Effector memory CD8-positive, alpha-beta T cell (primary cell): ENCODE data around the gene EFHD2.

Experiments used
- ATAC-seq: fragments of 150-1000 bp; cut with Tn5 transposase; replicated peaks from 2 replicates; pipeline ENCODE4 v1.10.0; 2021; ENCODE audit warnings: mild to moderate bottlenecking, moderate library complexity
- DNase-seq, 3 experiments: peaks; one replicate each; pipeline ENCODE4 v3.0.0; 2021
- H3K27ac Mint-ChIP-seq, 2 donors: one replicate each; pipeline ENCODE4 v1.8.0; 2022; ENCODE audit warnings: mild to moderate bottlenecking in 2 of 2, mixed read lengths in 2 of 2, moderate library complexity in 2 of 2
- H3K27me3 Mint-ChIP-seq, 2 donors: one replicate each; pipeline ENCODE4 v1.8.0; 2022; ENCODE audit warnings: mixed read lengths in 2 of 2
- H3K36me3 Mint-ChIP-seq: one replicate; pipeline ENCODE4 v1.8.0; 2022; ENCODE audit warnings: mild to moderate bottlenecking, moderate library complexity, mixed read lengths; ENCODE audit not compliant: insufficient read depth
- H3K4me1 Mint-ChIP-seq, 2 donors: one replicate each; pipeline ENCODE4 v1.8.0; 2022; ENCODE audit warnings: low read depth in 2 of 2, mixed read lengths in 2 of 2
- H3K4me3 Mint-ChIP-seq, 2 donors: one replicate each; pipeline ENCODE4 v1.8.0; 2022; ENCODE audit warnings: mild to moderate bottlenecking in 2 of 2, mixed read lengths in 2 of 2, moderate library complexity in 2 of 2
- H3K9me3 Mint-ChIP-seq, 2 donors: one replicate each; pipeline ENCODE4 v1.8.0; 2022; ENCODE audit warnings: mixed read lengths in 2 of 2

Gene EFHD2

GRCh38 chr1:15411593-15412137 lies 2.0 kb downstream of the EFHD2 start:
- Mint-ChIP-seq H3K4me1 (peaks cover 75 to 81% of the 10 kb centered on the region in 2 donors), H3K9me3 (no peaks in the 10 kb centered on the region), H3K27ac (peak overlapping the region; percentile 99 to 100), H3K27me3 (no peaks in the 10 kb centered on the region), H3K36me3 (peaks cover 82% of the 10 kb centered on the region), H3K4me3 (peak overlapping the region; percentile 99)
- ATAC-seq, result peak; percentile 47
- peak; percentile 70 to 72 (median 72) for DNase-seq

- no peaks in the 10 kb centered on the region for H3K27me3 Mint-ChIP-seq
- H3K4me1 Mint-ChIP-seq, result peaks cover 74 to 81% of the 10 kb centered on the region in 2 donors
- peak overlapping the region; percentile 99 to 100 for H3K27ac Mint-ChIP-seq
- ATAC-seq (peak; percentile 52), DNase-seq (peak; percentile 65 to 68 (median 66))
- peaks cover 88% of the 10 kb centered on the region for H3K36me3 Mint-ChIP-seq
- H3K4me3 Mint-ChIP-seq, result peak overlapping the region; percentile 99
- no peaks in the 10 kb centered on the region for H3K9me3 Mint-ChIP-seq
These were observed 2.6 kb downstream of the EFHD2 start for GRCh38 chr1:15412175-15412800.

GRCh38 chr1:15412843-15413242 lies 3.2 kb downstream of the EFHD2 start:
- H3K36me3 Mint-ChIP-seq, result peaks cover 93% of the 10 kb centered on the region
- H3K27me3 Mint-ChIP-seq, result no peaks in the 10 kb centered on the region
- DNase-seq (no peak), ATAC-seq (no peak)
- H3K27ac Mint-ChIP-seq, result peak overlapping the region; percentile 99 to 100
- no peaks in the 10 kb centered on the region for H3K9me3 Mint-ChIP-seq
- H3K4me3 Mint-ChIP-seq, result peak overlapping the region; percentile 99
- H3K4me1 Mint-ChIP-seq, result peaks cover 74 to 81% of the 10 kb centered on the region in 2 donors

- H3K4me3 Mint-ChIP-seq, result peak overlapping the region; percentile 99
- H3K27ac Mint-ChIP-seq, result peak overlapping the region; percentile 99 to 100
- ATAC-seq (no peak), DNase-seq (no peak)
- H3K9me3 Mint-ChIP-seq, result no peaks in the 10 kb centered on the region
- peaks cover 75 to 80% of the 10 kb centered on the region in 2 donors for H3K4me1 Mint-ChIP-seq
- H3K27me3 Mint-ChIP-seq, result no peaks in the 10 kb centered on the region
- peaks cover 100% of the 10 kb centered on the region for H3K36me3 Mint-ChIP-seq
These were observed 4.1 kb downstream of the EFHD2 start for GRCh38 chr1:15413563-15414444.

GRCh38 chr1:15414445-15414983 lies 4.8 kb downstream of the EFHD2 start:
- peaks cover 73 to 77% of the 10 kb centered on the region in 2 donors for H3K4me1 Mint-ChIP-seq
- H3K4me3 Mint-ChIP-seq, result peak overlapping the region; percentile 99
- H3K27me3 Mint-ChIP-seq, result no peaks in the 10 kb centered on the region
- H3K36me3 Mint-ChIP-seq, result peaks cover 100% of the 10 kb centered on the region
- H3K9me3 Mint-ChIP-seq, result no peaks in the 10 kb centered on the region
- ATAC-seq, result no peak
- H3K27ac Mint-ChIP-seq, result peak overlapping the region; percentile 99 to 100
- DNase-seq, result no peak

- ATAC-seq, result peak; percentile 82
- DNase-seq, result peak; percentile 60 to 74 (median 73)
- no peaks in the 10 kb centered on the region for H3K9me3 Mint-ChIP-seq
These were observed 7.6 kb downstream of the EFHD2 start for GRCh38 chr1:15417059-15417934.

GRCh38 chr1:15418806-15419515 lies 9.3 kb downstream of the EFHD2 start:
- Mint-ChIP-seq H3K9me3 (no peaks in the 10 kb centered on the region), H3K27me3 (no peaks in the 10 kb centered on the region), H3K4me1 (peaks cover 66 to 69% of the 10 kb centered on the region in 2 donors), H3K36me3 (peaks cover 99% of the 10 kb centered on the region), H3K27ac (peak overlapping the region; percentile 82 to 100), H3K4me3 (peak overlapping the region; percentile 50 to 99)
- ATAC-seq (no peak), DNase-seq (no peak)

More at GRCh38 chr1:15417059-15417934, 7.6 kb downstream of the EFHD2 start:
- peak overlapping the region; percentile 99 to 100 for H3K27ac Mint-ChIP-seq
- H3K4me1 Mint-ChIP-seq, result peaks cover 75 to 79% of the 10 kb centered on the region in 2 donors
- peak overlapping the region; percentile 79 to 99 for H3K4me3 Mint-ChIP-seq
- H3K36me3 Mint-ChIP-seq, result peaks cover 99% of the 10 kb centered on the region
- no peaks in the 10 kb centered on the region for H3K27me3 Mint-ChIP-seq

GRCh38 chr1:15420853-15421465 lies 11.3 kb downstream of the EFHD2 start:
- Mint-ChIP-seq H3K9me3 (no peaks in the 10 kb centered on the region), H3K27ac (peak overlapping the region; percentile 88 to 100), H3K27me3 (no peaks in the 10 kb centered on the region), H3K4me3 (peak overlapping the region; percentile 51 to 52), H3K4me1 (peaks cover 61 to 63% of the 10 kb centered on the region in 2 donors), H3K36me3 (peaks cover 99% of the 10 kb centered on the region)
- no peak for ATAC-seq
- DNase-seq, result no peak

- Mint-ChIP-seq H3K36me3 (peaks cover 99% of the 10 kb centered on the region), H3K4me1 (peaks cover 53 to 55% of the 10 kb centered on the region in 2 donors), H3K4me3 (peak overlapping the region in 1 of 2 donors; percentile 51), H3K27me3 (no peaks in the 10 kb centered on the region), H3K9me3 (no peaks in the 10 kb centered on the region), H3K27ac (peak overlapping the region; percentile 88 to 97)
- ATAC-seq (no peak), DNase-seq (no peak)
These were observed 13.2 kb downstream of the EFHD2 start for GRCh38 chr1:15422871-15423270.

- Mint-ChIP-seq H3K4me1 (peaks cover 50 to 54% of the 10 kb centered on the region in 2 donors), H3K27me3 (no peaks in the 10 kb centered on the region), H3K4me3 (peak overlapping the region in 1 of 2 donors; percentile 42), H3K36me3 (peaks cover 99% of the 10 kb centered on the region), H3K9me3 (no peaks in the 10 kb centered on the region), H3K27ac (peak overlapping the region; percentile 74 to 97)
- no peak for DNase-seq
- ATAC-seq, result no peak
These were observed 13.8 kb downstream of the EFHD2 start for GRCh38 chr1:15423355-15424077.

GRCh38 chr1:15424146-15424667 lies 14.5 kb downstream of the EFHD2 start:
- no peaks in the 10 kb centered on the region for H3K9me3 Mint-ChIP-seq
- peaks cover 99% of the 10 kb centered on the region for H3K36me3 Mint-ChIP-seq
- peaks cover 45 to 49% of the 10 kb centered on the region in 2 donors for H3K4me1 Mint-ChIP-seq
- DNase-seq, result no peak
- peak overlapping the region; percentile 74 to 97 for H3K27ac Mint-ChIP-seq
- no peaks in the 10 kb centered on the region for H3K27me3 Mint-ChIP-seq
- no peak for ATAC-seq
- H3K4me3 Mint-ChIP-seq, result peak overlapping the region in 1 of 2 donors; percentile 44
